ENCODE data around the gene RGS17.
"Not testable (repeated sequence)": the region's sequence is repeated elsewhere in the genome, so short reads cannot be mapped to it uniquely, and the experiment has no call there.

Gene RGS17

DNA sequence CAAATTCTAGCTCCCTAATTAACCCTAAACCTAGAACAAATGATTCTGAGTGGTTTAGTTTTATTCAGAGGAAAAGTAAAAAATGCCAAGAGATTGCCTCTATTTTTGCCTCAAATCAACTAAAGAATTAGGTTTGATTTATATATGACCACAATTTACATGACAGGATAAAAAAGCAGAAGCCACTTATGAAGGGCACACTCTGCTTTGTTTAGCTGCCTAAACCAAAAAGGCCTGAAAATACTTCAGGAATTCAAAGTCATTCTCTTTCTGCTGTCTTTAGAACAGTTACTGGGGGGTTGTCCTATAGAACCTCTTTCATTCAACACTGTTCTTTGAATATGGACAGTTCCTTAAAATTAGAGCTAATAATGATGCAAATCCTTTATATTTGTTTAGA, 153.5 kb downstream of the RGS17 start:
- no peak overlapping the region for H3K4me3 ChIP-seq (ENCODE audit: low read length)
- DNase-seq (ENCODE audit: low read depth), result no peak
- TF ChIP-seq, protein P1, sequence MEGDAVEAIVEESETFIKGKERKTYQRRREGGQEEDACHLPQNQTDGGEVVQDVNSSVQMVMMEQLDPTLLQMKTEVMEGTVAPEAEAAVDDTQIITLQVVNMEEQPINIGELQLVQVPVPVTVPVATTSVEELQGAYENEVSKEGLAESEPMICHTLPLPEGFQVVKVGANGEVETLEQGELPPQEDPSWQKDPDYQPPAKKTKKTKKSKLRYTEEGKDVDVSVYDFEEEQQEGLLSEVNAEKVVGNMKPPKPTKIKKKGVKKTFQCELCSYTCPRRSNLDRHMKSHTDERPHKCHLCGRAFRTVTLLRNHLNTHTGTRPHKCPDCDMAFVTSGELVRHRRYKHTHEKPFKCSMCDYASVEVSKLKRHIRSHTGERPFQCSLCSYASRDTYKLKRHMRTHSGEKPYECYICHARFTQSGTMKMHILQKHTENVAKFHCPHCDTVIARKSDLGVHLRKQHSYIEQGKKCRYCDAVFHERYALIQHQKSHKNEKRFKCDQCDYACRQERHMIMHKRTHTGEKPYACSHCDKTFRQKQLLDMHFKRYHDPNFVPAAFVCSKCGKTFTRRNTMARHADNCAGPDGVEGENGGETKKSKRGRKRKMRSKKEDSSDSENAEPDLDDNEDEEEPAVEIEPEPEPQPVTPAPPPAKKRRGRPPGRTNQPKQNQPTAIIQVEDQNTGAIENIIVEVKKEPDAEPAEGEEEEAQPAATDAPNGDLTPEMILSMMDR (conservative IDR thresholded peaks at IDR 0.05; ENCODE audit: low read depth, low read length), result no peak

DNA sequence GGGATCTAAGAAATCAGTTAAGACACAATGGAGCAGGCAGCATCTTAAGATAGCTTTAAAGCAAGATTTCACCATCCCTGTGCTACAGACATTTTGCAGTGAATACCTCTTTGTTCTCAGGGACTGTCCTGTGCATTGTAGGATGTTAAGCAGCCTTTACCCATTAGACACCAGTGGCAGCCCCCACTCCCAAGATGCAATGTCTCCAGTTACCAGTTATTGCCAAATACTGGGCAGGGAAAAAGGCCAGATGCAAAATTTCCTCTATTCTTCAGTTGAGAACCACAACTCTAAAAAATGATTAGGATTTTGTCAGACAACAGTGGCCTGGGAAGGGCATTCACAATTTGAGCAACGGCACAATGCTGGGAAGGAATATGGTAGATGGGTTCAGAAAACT, 154.3 kb downstream of the RGS17 start:
- DNase-seq (ENCODE audit: low read depth), result no peak
- TF ChIP-seq, protein P1 (conservative IDR thresholded peaks at IDR 0.05; ENCODE audit: low read depth, low read length), result no peak

DNA sequence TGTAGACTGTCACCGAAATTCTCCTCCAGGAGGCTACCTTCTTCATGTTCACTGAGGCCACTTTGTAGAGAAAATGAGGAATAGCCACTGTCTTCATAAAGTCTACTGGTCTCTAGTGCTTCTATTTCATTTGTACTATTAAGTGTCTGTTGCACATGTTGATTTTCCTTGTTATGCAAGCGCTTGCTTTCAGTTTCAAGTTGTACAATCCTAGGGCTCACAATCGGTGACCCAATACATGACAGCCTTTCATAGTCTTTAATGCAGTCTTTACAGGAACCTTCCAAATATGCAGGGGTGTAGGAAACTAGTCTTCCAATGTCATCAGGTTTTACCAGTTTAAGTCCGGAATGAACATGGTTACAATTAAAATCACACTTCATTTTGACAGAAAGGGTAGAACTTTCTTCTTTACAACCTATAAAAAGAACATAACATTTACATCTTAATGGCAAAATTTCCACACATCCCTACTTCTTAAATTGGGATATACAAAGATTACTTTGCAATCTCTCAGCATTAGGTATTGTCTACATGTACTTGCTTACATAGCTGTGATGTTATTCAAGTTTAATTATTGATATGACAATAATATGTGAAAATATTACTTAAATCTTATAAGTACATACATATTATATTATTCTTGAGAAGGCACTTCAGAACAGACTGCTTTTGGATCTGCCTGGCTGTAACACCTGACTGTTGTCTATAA, 155.7 kb downstream of the RGS17 start:
- no peak for DNase-seq (ENCODE audit: low read depth)
- no peak overlapping the region for H3K4me3 ChIP-seq (ENCODE audit: low read length)
- TF ChIP-seq, protein P1 (conservative IDR thresholded peaks at IDR 0.05; ENCODE audit: low read depth, low read length), result no peak

More for the DNA sequence above, 154.3 kb downstream of the RGS17 start:
- no peak overlapping the region for H3K4me3 ChIP-seq (ENCODE audit: low read length)

DNA sequence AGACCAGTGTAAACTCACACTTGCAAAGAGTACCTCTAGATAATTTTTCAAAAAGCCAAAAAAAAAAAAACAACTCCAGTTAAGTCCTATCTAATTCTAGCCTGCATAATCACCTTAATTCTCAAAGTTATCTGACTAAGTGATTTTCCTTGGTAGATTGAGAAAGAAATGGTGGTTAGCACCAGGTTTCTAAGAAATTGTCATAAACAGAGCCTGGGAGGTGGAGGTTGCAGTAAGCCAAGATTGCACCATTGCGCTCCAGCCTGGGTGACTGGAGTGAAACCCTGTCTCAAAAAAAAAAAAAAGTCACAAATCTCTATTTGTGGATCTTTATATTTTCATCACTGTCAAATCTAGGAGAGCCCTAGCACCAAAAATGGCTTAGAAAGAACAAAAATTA, 157.2 kb downstream of the RGS17 start:
- TF ChIP-seq, protein P1 (conservative IDR thresholded peaks at IDR 0.05; ENCODE audit: low read depth, low read length), result no peak
- H3K4me3 ChIP-seq (ENCODE audit: low read length), result no peak overlapping the region
- DNase-seq (ENCODE audit: low read depth), result no peak

DNA sequence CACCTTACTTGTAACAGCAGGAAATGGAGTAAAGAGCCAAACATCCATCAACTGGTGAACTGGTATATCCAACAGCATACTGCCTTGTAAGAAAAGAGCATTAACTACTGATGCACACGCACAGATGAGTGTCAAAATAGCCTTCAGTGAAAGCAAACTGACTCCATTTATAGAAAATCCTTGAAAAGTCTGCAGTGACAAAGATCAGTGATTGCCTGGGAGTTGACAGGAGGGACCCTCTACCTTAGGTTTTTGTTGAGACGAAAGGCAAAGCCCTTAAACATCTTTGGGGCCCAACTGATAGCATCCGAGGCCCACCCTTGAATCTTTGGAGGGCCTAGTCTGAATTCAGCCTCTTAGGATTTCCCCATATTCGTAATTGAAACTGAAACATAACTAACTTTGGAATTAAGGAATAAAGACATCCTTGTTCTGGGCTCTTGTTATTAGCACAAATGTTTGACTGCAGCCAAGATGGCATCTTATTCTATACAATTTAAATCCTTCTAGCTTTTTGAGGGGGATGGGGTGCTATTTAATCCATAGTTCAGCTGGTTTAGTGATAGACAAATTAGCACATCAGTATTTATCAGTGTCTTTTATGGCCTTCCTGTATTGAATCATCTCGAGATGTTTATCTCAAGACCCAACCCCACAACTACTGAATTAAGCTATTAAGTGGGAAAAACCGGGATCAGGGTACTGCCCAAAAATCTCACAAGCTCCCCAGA, 161.2 kb downstream of the RGS17 start:
- TF ChIP-seq, protein P1 (conservative IDR thresholded peaks at IDR 0.05; ENCODE audit: low read depth, low read length), result no peak
- no peak for DNase-seq (ENCODE audit: low read depth)
- H3K4me3 ChIP-seq (ENCODE audit: low read length), result no peak overlapping the region

DNA sequence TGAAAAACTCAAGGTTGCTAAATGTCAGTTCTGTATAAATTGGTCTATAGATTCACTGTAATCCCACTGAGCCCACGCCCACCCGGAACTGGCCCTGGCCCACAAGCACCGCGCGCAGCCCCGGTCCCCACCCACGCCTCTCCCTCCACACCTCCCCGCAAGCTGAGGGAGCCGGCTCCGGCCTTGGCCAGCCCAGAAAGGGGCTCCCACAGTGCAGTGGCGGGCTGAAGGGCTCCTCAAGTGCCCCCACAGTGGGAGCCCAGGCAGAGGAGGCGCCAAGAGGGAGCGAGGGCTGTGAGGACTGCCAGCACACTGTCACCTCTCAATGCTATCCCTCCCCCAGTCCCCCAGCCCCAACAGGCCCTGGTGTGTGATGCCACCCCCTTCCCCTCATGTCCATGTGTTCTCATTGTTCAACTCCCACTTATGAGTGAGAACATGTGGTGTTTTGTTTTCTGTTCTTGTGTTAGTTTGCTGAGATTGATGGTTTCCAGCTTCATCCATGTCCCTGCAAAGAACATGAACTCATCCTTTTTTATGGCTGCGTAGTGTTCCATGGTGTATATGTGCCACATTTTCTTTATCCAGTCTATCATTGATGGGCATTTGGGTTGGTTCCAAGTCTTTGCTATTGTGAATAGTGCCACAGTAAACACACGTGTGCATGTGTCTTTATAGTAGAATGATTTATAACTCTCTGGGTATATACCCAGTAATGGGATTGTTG, 164.8 kb downstream of the RGS17 start:
- H3K4me3 ChIP-seq (ENCODE audit: low read length); DNase-seq (ENCODE audit: low read depth): not testable (repeated sequence)

DNA sequence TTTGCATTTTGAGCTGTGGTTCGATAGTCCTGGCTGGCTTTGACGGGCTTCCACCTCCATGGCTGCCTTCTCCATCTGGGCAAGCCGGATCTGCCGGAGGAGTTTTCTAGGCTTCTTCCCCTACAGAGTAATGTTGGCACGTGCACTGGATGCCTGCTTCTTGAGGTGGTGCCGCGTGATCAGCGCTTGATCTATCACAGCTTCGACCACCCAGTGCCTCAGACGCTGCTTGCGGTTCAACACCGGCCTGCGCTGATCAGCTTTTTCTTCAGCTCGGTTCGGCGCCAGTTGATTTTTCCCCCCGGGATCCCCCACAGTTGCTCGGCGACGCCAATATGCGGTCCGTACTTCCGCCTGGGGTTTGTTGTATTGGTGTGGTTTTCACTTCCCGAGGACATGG, 171.7 kb downstream of the RGS17 start:
- TF ChIP-seq, protein P1 (conservative IDR thresholded peaks at IDR 0.05; ENCODE audit: low read depth, low read length), result no peak
- H3K4me3 ChIP-seq (ENCODE audit: low read length), result no peak overlapping the region
- no peak for DNase-seq (ENCODE audit: low read depth)

Measured in retinal pigment epithelial cell (primary cell).